ENCODE data around the gene GHR.

Gene GHR

DNA sequence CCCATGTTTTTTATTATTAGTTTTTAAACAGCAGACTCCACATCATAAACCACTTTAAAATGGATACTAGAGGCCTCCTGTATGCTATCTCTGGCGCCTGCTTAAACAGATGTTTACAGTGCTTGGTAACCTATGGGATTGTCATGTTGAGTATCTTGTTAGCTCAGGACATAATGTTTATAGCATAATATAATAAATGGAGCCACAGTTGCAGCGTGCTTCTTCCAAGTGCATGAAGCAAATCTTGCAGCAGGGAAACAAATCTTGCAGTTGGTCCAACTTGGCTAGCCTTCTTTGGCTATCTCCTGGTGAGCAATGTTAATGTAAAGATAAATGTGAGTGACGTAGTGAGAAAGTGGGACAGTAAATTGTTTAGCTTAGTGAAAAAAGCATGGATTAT lies 2.8 kb downstream of the GHR start:
- H3K27ac ChIP-seq: peak overlapping the region; percentile 4; the same call in 1 of the 2 replicates
- TF ChIP-seq, protein P1, sequence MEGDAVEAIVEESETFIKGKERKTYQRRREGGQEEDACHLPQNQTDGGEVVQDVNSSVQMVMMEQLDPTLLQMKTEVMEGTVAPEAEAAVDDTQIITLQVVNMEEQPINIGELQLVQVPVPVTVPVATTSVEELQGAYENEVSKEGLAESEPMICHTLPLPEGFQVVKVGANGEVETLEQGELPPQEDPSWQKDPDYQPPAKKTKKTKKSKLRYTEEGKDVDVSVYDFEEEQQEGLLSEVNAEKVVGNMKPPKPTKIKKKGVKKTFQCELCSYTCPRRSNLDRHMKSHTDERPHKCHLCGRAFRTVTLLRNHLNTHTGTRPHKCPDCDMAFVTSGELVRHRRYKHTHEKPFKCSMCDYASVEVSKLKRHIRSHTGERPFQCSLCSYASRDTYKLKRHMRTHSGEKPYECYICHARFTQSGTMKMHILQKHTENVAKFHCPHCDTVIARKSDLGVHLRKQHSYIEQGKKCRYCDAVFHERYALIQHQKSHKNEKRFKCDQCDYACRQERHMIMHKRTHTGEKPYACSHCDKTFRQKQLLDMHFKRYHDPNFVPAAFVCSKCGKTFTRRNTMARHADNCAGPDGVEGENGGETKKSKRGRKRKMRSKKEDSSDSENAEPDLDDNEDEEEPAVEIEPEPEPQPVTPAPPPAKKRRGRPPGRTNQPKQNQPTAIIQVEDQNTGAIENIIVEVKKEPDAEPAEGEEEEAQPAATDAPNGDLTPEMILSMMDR (IDR thresholded peaks at IDR 0.05): no peak
- no peak for TF ChIP-seq ZFX (IDR thresholded peaks at IDR 0.05; ENCODE audit: borderline replicate concordance)

DNA sequence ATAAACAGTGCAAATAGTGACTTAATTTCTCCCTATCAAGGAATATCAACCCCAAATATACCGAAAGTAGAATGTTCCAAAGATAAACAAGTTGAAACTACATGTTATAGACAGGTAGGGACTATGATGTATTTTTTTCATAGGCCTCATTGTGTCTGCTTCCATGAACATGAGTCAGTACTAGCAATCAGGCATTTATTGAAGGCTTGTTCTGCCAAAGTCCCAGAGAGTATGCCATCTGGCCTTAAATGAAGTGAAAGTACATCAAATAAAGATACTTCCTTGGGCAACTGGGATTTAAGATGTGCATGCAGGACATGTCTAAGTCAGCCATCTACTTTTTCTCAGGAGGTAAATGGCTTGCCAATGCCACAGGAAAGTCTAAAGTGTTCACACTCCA lies 6.5 kb downstream of the GHR start:
- TF ChIP-seq, protein P1 (IDR thresholded peaks at IDR 0.05): no peak
- no peak for TF ChIP-seq ZFX (IDR thresholded peaks at IDR 0.05; ENCODE audit: borderline replicate concordance)
- no peak overlapping the region for H3K27ac ChIP-seq

DNA sequence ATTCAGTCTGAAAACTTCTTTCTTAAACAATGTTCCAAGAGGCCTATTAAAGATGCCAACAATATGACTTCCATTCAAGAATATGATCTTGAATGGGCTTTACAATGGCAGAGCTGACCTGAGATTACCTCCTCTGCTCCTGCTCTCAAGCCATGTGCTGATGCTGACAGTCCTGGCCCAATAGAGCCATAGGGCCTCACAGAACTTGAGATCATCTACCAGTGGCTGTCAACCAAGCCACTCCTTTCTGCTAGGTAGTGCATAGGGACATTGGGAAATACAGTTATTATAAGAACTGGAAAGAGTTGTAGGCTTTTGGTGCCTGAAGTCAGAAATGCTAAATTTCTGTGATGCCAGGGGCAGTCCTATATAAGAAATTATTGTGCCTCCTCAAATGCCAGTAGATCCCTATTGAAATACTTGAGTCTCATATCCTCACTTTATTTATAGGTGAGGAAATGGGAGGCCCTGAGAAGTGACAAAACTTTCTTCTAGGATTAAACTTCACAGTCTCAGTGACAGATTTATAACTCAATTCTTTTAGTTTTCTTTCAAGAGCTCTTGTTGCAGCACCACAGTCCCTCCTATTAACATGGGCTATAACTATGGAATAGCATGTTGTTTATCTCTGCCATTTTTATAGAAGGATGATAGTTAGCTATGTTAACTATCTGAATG lies 10.9 kb downstream of the GHR start:
- no peak overlapping the region for H3K27ac ChIP-seq
- TF ChIP-seq, protein P1 (IDR thresholded peaks at IDR 0.05): no peak

DNA sequence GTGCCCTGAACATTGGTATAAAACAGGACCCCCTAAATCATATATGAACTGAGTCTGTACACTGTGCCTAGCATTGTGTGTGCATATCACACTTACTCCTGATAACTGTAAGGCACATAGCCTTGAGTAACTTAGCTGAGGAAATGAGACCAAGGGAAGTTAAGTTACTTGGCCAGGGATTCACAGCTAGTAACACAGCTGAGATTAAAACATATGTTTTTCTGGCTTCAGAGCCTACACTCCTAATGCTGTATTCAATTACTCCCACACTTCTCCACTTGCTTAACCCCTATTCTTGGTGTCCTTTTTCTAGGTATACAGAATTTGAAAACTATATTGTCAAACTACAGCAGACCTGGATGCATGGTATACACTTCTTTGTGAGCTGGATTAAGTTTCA lies 12.8 kb downstream of the GHR start:
- H3K27ac ChIP-seq: no peak overlapping the region
- no peak for TF ChIP-seq ZFX (IDR thresholded peaks at IDR 0.05; ENCODE audit: borderline replicate concordance)

DNA sequence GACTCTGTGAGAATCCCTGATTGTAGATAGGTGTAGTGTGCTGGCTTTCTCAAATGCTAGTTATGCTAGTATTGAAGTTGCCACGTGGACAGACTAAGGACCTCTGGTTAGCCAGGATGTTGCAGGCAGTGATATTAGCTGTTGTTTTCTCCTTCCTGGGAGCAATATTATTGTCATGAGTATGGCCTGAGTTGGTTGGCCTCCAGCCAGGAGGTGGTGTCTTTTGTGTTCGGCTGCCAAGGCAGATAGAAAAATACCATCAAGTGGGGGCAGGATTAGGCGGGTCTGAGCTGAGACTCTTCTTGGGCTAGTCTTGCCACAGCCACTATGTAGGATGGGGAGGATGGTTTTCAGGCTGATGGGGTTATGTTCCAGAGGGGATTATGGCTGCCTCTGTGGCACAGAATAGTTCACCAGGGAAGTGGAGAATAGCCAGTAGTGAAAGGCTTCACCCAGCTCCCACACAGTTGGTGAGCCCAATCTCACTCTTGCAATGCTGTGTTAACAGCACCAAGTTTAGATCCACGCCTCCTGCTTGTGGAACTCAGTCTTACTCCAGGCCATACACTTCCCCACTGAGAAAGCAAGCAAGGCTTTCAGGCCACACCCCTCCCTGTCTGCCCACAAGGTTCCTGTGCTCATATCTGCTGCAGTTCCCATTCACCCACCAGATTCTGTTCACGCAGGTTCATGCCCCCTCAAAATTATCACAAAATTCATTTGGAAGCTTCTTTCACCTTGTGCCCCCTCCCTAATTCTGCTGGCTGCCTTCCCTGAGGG lies 31.2 kb downstream of the GHR start:
- no peak for TF ChIP-seq ZFX (IDR thresholded peaks at IDR 0.05; ENCODE audit: borderline replicate concordance)
- TF ChIP-seq, protein P1 (IDR thresholded peaks at IDR 0.05): no peak
- H3K27ac ChIP-seq: no peak overlapping the region

DNA sequence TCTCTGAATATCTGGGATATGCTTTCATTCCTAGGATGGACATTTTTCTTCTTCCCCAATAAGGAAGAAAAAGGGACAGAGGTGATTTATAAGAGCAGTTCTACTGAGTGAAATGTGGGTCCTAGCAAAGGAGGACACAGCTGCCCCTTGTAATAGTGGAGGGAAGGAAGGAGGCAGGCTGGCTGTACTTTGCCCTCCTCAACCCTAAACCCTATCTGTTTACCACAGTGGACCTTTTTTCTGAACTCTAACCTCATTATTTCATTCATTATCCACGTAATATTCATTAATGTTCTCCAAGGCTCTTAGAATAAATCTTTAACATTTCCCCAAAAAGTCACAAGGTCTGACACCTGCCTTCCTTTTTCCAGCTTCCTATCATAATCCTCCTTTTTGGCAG lies 37.8 kb downstream of the GHR start:
- TF ChIP-seq, protein P1 (IDR thresholded peaks at IDR 0.05): no peak
- TF ChIP-seq ZFX (IDR thresholded peaks at IDR 0.05; ENCODE audit: borderline replicate concordance): no peak
- no peak overlapping the region for H3K27ac ChIP-seq

DNA sequence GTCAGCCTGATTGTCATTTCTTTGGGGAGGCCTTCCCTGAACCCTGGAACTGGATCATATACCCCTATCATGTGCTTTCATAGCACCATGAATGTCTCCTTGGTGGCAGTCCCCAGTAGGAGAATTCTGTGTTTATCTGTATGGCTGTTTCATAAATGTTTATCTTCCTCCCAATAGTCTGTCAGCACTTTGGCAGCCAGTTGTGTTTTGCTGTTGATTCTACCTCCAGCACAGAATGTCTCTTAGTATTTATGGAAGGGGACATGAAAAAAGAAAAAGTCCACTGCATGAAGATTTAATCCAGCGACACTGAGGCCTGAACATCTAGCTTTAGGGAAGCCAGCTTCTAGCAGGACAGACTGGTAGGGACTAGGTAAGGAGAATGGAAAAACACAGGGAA lies 38.3 kb downstream of the GHR start:
- TF ChIP-seq, protein P1 (IDR thresholded peaks at IDR 0.05): no peak
- TF ChIP-seq ZFX (IDR thresholded peaks at IDR 0.05; ENCODE audit: borderline replicate concordance): no peak
- H3K27ac ChIP-seq: no peak overlapping the region
